ENCODE measurements around the gene SLC35E3. TPM values are rescaled to one million over a fixed set of nuclear protein-coding genes. Genes with fewer than 3 reads are reported as not detected.

Gene SLC35E3
- total RNA-seq, 1 donor: 5.8 TPM

DNA sequence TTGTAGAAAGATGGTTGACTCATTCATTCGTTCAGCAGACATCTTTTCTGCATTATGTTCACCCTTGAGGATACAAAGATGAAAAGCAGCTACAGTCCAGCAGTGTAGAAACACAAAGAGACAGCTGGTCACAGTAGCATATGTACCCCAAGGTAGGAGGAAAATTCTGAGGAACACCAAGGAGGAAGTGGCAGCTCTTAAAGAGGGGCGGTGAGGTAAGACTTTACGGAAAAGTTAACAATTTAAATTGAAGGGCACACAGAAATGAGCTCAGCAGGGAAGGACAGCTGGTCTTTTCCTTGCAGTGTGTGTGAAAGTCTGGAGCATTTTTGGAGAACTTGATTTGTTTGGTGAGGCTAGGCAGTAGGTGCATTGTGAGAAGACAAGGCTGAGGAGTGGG is 3.5 kb downstream of the SLC35E3 start:
- Histone ChIP-seq H3K4me3 (ENCODE audit: insufficient read depth, low read length) (no peak overlapping the region), H3K27ac (ENCODE audit: low read depth, low read length) (no peak overlapping the region), H3K79me2 (ENCODE audit: insufficient read depth, low read length) (peaks cover 31% of the 10 kb centered on the region), H3K4me2 (ENCODE audit: insufficient read depth, low read length) (no peak overlapping the region), H3K27me3 (ENCODE audit: insufficient read depth, low read length) (no peaks in the 10 kb centered on the region), H3K36me3 (ENCODE audit: insufficient read depth, low read length) (peaks cover 15% of the 10 kb centered on the region), H2AFZ (ENCODE audit: low read length) (no peak overlapping the region), H3K4me1 (ENCODE audit: insufficient read depth, low read length) (peaks cover 7% of the 10 kb centered on the region), H4K20me1 (ENCODE audit: insufficient read depth, low read length) (no peaks in the 10 kb centered on the region), H3K9me3 (ENCODE audit: low read depth, low read length) (no peaks in the 10 kb centered on the region)
- DNase-seq (ENCODE audit: insufficient read length, low spot score, missing footprints): no peak
- TF ChIP-seq, protein P1, sequence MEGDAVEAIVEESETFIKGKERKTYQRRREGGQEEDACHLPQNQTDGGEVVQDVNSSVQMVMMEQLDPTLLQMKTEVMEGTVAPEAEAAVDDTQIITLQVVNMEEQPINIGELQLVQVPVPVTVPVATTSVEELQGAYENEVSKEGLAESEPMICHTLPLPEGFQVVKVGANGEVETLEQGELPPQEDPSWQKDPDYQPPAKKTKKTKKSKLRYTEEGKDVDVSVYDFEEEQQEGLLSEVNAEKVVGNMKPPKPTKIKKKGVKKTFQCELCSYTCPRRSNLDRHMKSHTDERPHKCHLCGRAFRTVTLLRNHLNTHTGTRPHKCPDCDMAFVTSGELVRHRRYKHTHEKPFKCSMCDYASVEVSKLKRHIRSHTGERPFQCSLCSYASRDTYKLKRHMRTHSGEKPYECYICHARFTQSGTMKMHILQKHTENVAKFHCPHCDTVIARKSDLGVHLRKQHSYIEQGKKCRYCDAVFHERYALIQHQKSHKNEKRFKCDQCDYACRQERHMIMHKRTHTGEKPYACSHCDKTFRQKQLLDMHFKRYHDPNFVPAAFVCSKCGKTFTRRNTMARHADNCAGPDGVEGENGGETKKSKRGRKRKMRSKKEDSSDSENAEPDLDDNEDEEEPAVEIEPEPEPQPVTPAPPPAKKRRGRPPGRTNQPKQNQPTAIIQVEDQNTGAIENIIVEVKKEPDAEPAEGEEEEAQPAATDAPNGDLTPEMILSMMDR (IDR thresholded peaks at IDR 0.05; ENCODE audit: extremely low read depth, low read depth, low read length): no peak

- no peak overlapping the region for H3K27ac ChIP-seq (ENCODE audit: low read depth, low read length)
- no peak for DNase-seq (ENCODE audit: insufficient read length, low spot score, missing footprints)
- no peaks in the 10 kb centered on the region for H3K27me3 ChIP-seq (ENCODE audit: insufficient read depth, low read length)
- H3K4me3 ChIP-seq (ENCODE audit: insufficient read depth, low read length): no peak overlapping the region
- H3K9me3 ChIP-seq (ENCODE audit: low read depth, low read length): no peaks in the 10 kb centered on the region
- peaks cover 31% of the 10 kb centered on the region for H3K79me2 ChIP-seq (ENCODE audit: insufficient read depth, low read length)
- no peaks in the 10 kb centered on the region for H4K20me1 ChIP-seq (ENCODE audit: insufficient read depth, low read length)
- no peak overlapping the region for H3K4me2 ChIP-seq (ENCODE audit: insufficient read depth, low read length)
- peaks cover 7% of the 10 kb centered on the region for H3K4me1 ChIP-seq (ENCODE audit: insufficient read depth, low read length)
- no peak overlapping the region for H2AFZ ChIP-seq (ENCODE audit: low read length)
- H3K36me3 ChIP-seq (ENCODE audit: insufficient read depth, low read length): peaks cover 17% of the 10 kb centered on the region
- TF ChIP-seq, protein P1 (IDR thresholded peaks at IDR 0.05; ENCODE audit: extremely low read depth, low read depth, low read length): no peak
These were observed 3.9 kb downstream of the SLC35E3 start for GRCh38 chr12:68749861-68750260.

GRCh38 chr12:68750506-68750905 is 4.5 kb downstream of the SLC35E3 start:
- Histone ChIP-seq H4K20me1 (ENCODE audit: insufficient read depth, low read length) (no peaks in the 10 kb centered on the region), H3K4me3 (ENCODE audit: insufficient read depth, low read length) (no peak overlapping the region), H3K4me2 (ENCODE audit: insufficient read depth, low read length) (no peak overlapping the region), H3K27ac (ENCODE audit: low read depth, low read length) (no peak overlapping the region), H3K36me3 (ENCODE audit: insufficient read depth, low read length) (peaks cover 22% of the 10 kb centered on the region), H3K4me1 (ENCODE audit: insufficient read depth, low read length) (peaks cover 7% of the 10 kb centered on the region), H3K27me3 (ENCODE audit: insufficient read depth, low read length) (no peaks in the 10 kb centered on the region), H3K9me3 (ENCODE audit: low read depth, low read length) (no peaks in the 10 kb centered on the region), H3K79me2 (ENCODE audit: insufficient read depth, low read length) (peaks cover 31% of the 10 kb centered on the region), H2AFZ (ENCODE audit: low read length) (no peak overlapping the region)
- TF ChIP-seq, protein P1 (IDR thresholded peaks at IDR 0.05; ENCODE audit: extremely low read depth, low read depth, low read length): no peak
- no peak for DNase-seq (ENCODE audit: insufficient read length, low spot score, missing footprints)

DNA sequence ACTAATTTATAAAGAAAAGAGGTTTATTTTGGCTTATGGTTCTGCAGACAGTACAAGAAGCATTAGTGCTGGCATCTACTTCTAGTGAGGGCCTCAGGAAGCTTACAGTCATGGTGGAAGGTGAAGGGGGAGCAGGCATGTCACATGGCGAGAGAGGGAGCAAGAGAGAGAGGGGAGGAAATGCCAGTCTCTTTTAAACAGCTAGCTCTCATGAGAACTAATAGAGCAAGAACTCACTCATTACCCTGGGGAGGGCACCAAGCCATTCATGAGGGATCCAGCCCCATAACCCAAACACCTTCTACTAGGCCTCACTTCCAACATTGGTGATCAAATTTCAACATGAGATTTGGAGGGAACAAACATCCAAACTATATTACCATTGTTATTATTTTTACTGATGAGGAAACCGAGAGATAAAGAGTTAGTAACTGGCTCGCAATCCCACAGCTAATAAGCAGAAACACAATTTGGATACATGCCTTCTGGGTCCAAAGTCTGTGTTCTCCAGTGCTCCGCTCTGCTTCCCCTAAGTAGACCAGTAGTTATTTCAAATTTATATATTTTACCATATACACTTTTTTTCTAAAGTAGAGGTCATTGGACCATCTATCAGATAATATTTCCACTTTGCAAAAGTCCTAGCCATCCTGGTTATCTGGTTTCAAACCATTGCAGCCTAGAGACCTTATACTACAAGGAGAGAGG is 9.7 kb downstream of the SLC35E3 start:
- DNase-seq (ENCODE audit: insufficient read length, low spot score, missing footprints): no peak
- no peaks in the 10 kb centered on the region for H3K4me1 ChIP-seq (ENCODE audit: insufficient read depth, low read length)
- no peaks in the 10 kb centered on the region for H4K20me1 ChIP-seq (ENCODE audit: insufficient read depth, low read length)
- H3K36me3 ChIP-seq (ENCODE audit: insufficient read depth, low read length): peaks cover 37% of the 10 kb centered on the region
- TF ChIP-seq, protein P1 (IDR thresholded peaks at IDR 0.05; ENCODE audit: extremely low read depth, low read depth, low read length): no peak
- H3K4me2 ChIP-seq (ENCODE audit: insufficient read depth, low read length): no peak overlapping the region
- no peaks in the 10 kb centered on the region for H3K27me3 ChIP-seq (ENCODE audit: insufficient read depth, low read length)
- H3K9me3 ChIP-seq (ENCODE audit: low read depth, low read length): no peaks in the 10 kb centered on the region
- no peak overlapping the region for H3K27ac ChIP-seq (ENCODE audit: low read depth, low read length)
- no peak overlapping the region for H2AFZ ChIP-seq (ENCODE audit: low read length)
- H3K79me2 ChIP-seq (ENCODE audit: insufficient read depth, low read length): no peaks in the 10 kb centered on the region
- H3K4me3 ChIP-seq (ENCODE audit: insufficient read depth, low read length): no peak overlapping the region
